GM21526 (cell line): ENCODE data around the gene NPIPA8.
"Not testable (repeated sequence)": the region's sequence is repeated elsewhere in the genome, so short reads cannot be mapped to it uniquely, and the experiment has no call there.

ENCODE experiments used
- ATAC-seq: cut with Tn5 transposase; IDR thresholded peaks from one replicate; pipeline ENCODE4 v1.9.1; 2021; ENCODE audit warnings: moderate library complexity; ENCODE audit not compliant: unreplicated experiment, low FRiP score

Gene NPIPA8

DNA sequence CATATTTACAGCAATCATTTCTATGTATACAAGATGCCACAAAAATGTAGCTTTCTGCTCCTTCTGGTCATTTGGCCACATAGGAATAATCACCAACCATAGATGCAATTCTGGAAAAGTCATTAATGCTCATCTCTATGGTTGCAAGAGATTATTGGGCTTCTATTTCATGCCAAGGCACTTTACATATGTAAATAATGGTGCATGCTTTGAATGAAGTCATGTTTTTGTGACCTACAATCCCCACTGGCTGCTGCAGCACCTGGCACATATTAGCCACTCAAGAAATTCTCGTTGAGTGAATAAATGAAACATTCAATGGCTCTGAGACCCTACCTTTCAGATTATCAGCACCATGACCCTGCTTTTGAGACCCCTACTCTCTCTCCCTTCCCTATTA, 50.2 kb downstream of the NPIPA8 start:
- ATAC-seq = not testable (repeated sequence)

DNA sequence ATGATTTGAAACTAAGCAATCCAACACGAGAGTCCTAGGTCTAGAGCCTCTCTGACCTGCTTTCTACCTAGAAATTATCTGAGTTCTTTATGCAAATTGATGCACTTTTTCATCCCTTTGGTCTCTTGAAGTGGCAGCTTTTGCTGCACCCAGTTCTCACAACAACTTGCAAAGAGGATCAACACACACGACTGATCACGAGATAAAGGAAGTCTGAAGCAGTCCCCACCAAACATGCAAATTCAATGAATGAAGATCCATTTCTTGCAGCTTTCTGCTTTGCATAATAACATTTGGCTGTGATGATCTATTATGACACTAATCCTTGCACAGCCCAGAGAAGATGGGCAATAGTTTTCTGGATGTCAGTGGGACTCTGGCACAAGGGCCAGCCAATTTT, 56.2 kb downstream of the NPIPA8 start:
- ATAC-seq = not testable (repeated sequence)

DNA sequence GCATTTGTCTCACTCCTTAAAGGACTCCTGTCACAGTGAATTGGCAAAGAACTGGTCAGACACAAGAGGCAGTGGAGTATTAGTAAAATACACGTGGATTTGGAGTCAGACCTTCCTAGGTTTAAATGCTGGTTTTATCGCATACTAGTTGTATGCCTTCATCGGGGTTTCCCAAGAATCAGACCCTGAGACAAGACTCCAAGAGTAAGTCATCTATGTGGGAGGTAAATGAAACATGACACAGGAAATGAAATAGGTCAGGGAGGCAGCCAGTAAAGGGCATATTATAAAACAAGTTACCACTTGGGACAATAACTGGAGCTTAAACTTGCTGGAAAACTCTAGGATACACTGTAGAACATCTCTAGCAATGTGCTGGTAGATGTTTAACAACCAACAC, 59.8 kb downstream of the NPIPA8 start:
- not testable (repeated sequence) for ATAC-seq

DNA sequence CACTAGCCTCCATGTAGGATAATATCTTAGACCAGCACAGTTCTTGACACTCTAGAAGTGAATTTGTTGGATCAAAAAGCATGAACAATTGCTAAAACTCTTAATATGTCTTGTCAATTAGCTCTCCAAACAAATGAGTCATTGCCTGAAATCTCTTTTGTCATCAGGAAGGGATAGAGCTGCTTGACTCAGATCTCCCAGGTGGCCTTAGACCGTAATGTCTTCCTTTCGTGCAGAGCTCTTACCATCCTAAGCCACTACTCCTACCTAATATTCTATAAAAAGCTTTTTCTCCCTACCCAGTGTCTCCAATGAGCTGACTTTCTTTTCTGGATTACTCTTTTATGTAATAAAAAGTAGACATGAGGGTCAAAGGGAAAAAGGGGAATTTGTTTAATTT, 66.4 kb downstream of the NPIPA8 start:
- not testable (repeated sequence) for ATAC-seq
